K562 (cell line): ENCODE data around the gene TRMT2A. TPM values are rescaled to one million over a fixed set of nuclear protein-coding genes. Genes with fewer than 3 reads are reported as not detected.

Source experiments
- CCAR2 ChIP-seq: fragments of 200-400 bp; formaldehyde crosslinking; IDR thresholded peaks from 2 replicates; pipeline ENCODE4 v1.6.1; 2017; ENCODE audit warnings: mild to moderate bottlenecking, low read depth, low read length
- CEBPG ChIP-seq, 3 experiments: fragments of 200-800 bp in 1 of 3; sonication (Bioruptor generic) in 1 of 3; sonication (generic) in 1 of 3; formaldehyde crosslinking in 1 of 3; IDR thresholded peaks in 2 of 3; conservative IDR thresholded peaks in 1 of 3; 2 replicates each; pipeline versions ENCODE4 v1.6.1 to v1.8.0; 2016 to 2022; ENCODE audit warnings: missing compliant biosample characterization in 2 of 3, missing genetic modification characterization in 2 of 3, mild to moderate bottlenecking in 1 of 3, missing genetic modification reagents in 1 of 3
- CHD2 ChIP-seq: IDR thresholded peaks from 2 replicates; pipeline ENCODE4 v1.6.1; 2011; ENCODE audit warnings: low read depth, low read length
- HCFC1 ChIP-seq: IDR thresholded peaks from 2 replicates; pipeline ENCODE4 v1.6.1; 2012; ENCODE audit warnings: low read depth, low read length, improper control_type of control experiment
- IFI16 ChIP-seq: fragments of 250-450 bp; sonication (Bioruptor Pico); IDR thresholded peaks from 2 replicates; pipeline ENCODE4 v2.1.2; 2022; ENCODE audit warnings: mild to moderate bottlenecking, inconsistent platforms
- KDM5B ChIP-seq: fragments of 200-600 bp; sonication (generic); IDR thresholded peaks from 2 replicates; pipeline ENCODE4 v1.6.1; 2012; ENCODE audit warnings: low read depth, mild to moderate bottlenecking, moderate library complexity, low read length, control low read depth, inconsistent platforms; ENCODE audit not compliant: insufficient replicate concordance
- MAFF ChIP-seq: IDR thresholded peaks from 2 replicates; pipeline ENCODE4 v1.6.1; 2012; ENCODE audit warnings: low read length, improper control_type of control experiment
- MCM7 ChIP-seq, 2 experiments: fragments of 450-650 bp; IDR thresholded peaks; 2 replicates each; pipeline ENCODE4 v1.6.1; 2016 to 2018
- MECOM ChIP-seq: fragments of 250-450 bp; sonication (Bioruptor Pico); IDR thresholded peaks from 2 replicates; pipeline ENCODE4 v1.8.0; 2022; ENCODE audit warnings: inconsistent platforms
- MTA2 ChIP-seq: fragments of 450-650 bp; IDR thresholded peaks from 2 replicates; pipeline ENCODE4 v1.6.1; 2016; ENCODE audit warnings: low read depth
- NR2C1 ChIP-seq, 2 experiments: fragments of 450-650 bp; IDR thresholded peaks; 2 replicates each; pipeline ENCODE4 v1.6.1; 2017; ENCODE audit warnings: mild to moderate bottlenecking in 2 of 2, antibody characterized with exemption in 1 of 2, inconsistent platforms in 1 of 2, missing compliant biosample characterization in 1 of 2, missing genetic modification characterization in 1 of 2
- PML ChIP-seq: IDR thresholded peaks from 2 replicates; pipeline ENCODE4 v1.6.1; 2012; ENCODE audit warnings: low read length, inconsistent platforms
- RHOXF2B ChIP-seq: fragments of 250-450 bp; sonication (Bioruptor Pico); conservative IDR thresholded peaks from 2 replicates; pipeline ENCODE4 v1.5.1; 2021
- SAFB2 ChIP-seq: fragments of 200-400 bp; formaldehyde crosslinking; IDR thresholded peaks from 2 replicates; pipeline ENCODE4 v1.6.1; 2018; ENCODE audit warnings: borderline replicate concordance, low read length, low read depth, moderate library complexity; ENCODE audit not compliant: severe bottlenecking
- SPI1 ChIP-seq: IDR thresholded peaks from 2 replicates; pipeline ENCODE4 v1.6.1; 2011; ENCODE audit warnings: low read depth, low read length, control low read depth, borderline replicate concordance
- TGIF2 ChIP-seq: sonication (generic); formaldehyde crosslinking; IDR thresholded peaks from 2 replicates; pipeline ENCODE4 v1.8.1; 2022; ENCODE audit warnings: mild to moderate bottlenecking, missing genetic modification reagents, moderate library complexity
- ZBTB17 ChIP-seq: fragments of 450-650 bp; formaldehyde crosslinking; IDR thresholded peaks from 2 replicates; pipeline ENCODE4 v1.4.0; 2020; ENCODE audit warnings: mild to moderate bottlenecking
- ZBTB7A ChIP-seq: IDR thresholded peaks from 2 replicates; pipeline ENCODE4 v1.6.1; 2011; ENCODE audit warnings: low read depth, mild to moderate bottlenecking, low read length, moderate library complexity, borderline replicate concordance; ENCODE audit not compliant: control insufficient read depth
- ZFP36 ChIP-seq: fragments of 150-350 bp; IDR thresholded peaks from 2 replicates; pipeline ENCODE4 v1.6.1; 2018; ENCODE audit warnings: low read length, low read depth; ENCODE audit not compliant: partially characterized antibody
- ZNF77 ChIP-seq: fragments of 250-450 bp; sonication (Bioruptor Pico); IDR thresholded peaks from 2 replicates; pipeline ENCODE4 v1.5.0; 2020
- ZSCAN29 ChIP-seq: fragments of 450-650 bp; IDR thresholded peaks from 2 replicates; pipeline ENCODE4 v1.6.1; 2017
- polyA plus RNA-seq, 8 experiments: library from polyadenylated mRNA; depleted of rRNA in 4 of 8; stranded (reverse) in 5 of 8; unstranded in 3 of 8; fragments of >200 nt; fragmentation: Nextera tagmentation in 2 of 8; fragmentation: Illumina TruSeq in 1 of 8; extraction: Ambion mirVana in 2 of 8; extraction: Trizol in 1 of 8; gene quantifications; 2 replicates each; pipeline versions ENCODE4 v1.2.1 to v1.2.3, GENCODE V29; 2011 to 2014; ENCODE audit warnings: inconsistent platforms in 1 of 8, missing spikeins in 1 of 8
- total RNA-seq, 7 experiments: library from RNA; depleted of rRNA in 6 of 7; stranded (reverse); fragments of >200 nt in 6 of 7; fragmentation: Illumina TruSeq in 2 of 7; extraction: Trizol in 2 of 7; gene quantifications; 2 replicates each; pipeline versions ENCODE4 v1.2.1 to v1.2.3, GENCODE V29; 2011 to 2021; ENCODE audit warnings: low replicate concordance in 1 of 7
- TF ChIP-seq, protein P1 (sequence below): fragments of 250-450 bp; sonication (Bioruptor Pico); IDR thresholded peaks from 2 replicates; pipeline ENCODE4 v1.5.0; 2020; ENCODE audit warnings: mild to moderate bottlenecking
- TF ChIP-seq, protein P2 (sequence below): fragments of 450-650 bp; formaldehyde crosslinking; IDR thresholded peaks from 2 replicates; pipeline ENCODE4 v1.4.0; 2020; ENCODE audit warnings: mild to moderate bottlenecking
- TF ChIP-seq, protein P3 (sequence below): fragments of 450-650 bp; formaldehyde crosslinking; IDR thresholded peaks from 2 replicates; pipeline ENCODE4 v1.4.0; 2022; ENCODE audit warnings: missing genetic modification characterization
- TF ChIP-seq, protein P4 (sequence below): sonication (generic); formaldehyde crosslinking; IDR thresholded peaks from 2 replicates; pipeline ENCODE4 v1.8.0; 2023; ENCODE audit warnings: mild to moderate bottlenecking, missing genetic modification reagents

TRMT2A gene
- total and polyA plus RNA-seq, 9 of the 15 experiments (the other 6 are each of a cell fraction or from before 2014, with no cell fraction given), result 1.6 to 265 (median 140) TPM

DNA sequence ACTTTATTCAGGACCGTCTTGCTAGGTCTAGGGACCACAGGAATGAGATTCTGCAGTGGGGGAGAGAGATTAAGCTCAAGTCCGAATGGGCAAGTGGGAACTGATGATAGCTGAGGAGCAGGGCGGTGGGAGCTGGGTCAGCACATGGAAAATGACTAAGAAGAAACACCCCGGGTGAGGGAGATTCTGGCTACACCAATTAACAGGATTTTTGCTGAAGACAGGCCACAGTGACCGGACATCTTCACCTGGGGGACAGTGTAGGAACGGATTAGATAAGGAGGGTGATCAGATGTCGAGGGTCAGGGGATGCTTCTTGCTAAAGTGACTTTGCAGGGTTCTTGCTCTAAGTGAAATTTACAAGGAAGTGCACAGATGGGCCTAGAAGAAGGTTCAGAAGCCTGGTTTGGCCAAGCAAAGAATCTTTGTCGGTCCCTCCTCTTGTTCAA lies 45.5 kb downstream of the TRMT2A start (continued):
- TF ChIP-seq, protein P1, sequence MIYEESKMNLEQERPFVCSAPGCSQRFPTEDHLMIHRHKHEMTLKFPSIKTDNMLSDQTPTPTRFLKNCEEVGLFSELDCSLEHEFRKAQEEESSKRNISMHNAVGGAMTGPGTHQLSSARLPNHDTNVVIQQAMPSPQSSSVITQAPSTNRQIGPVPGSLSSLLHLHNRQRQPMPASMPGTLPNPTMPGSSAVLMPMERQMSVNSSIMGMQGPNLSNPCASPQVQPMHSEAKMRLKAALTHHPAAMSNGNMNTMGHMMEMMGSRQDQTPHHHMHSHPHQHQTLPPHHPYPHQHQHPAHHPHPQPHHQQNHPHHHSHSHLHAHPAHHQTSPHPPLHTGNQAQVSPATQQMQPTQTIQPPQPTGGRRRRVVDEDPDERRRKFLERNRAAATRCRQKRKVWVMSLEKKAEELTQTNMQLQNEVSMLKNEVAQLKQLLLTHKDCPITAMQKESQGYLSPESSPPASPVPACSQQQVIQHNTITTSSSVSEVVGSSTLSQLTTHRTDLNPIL (CRISPR knock-in tag), result peak; percentile 13; the same call in 1 of the 2 replicates
- TF ChIP-seq, protein P2, sequence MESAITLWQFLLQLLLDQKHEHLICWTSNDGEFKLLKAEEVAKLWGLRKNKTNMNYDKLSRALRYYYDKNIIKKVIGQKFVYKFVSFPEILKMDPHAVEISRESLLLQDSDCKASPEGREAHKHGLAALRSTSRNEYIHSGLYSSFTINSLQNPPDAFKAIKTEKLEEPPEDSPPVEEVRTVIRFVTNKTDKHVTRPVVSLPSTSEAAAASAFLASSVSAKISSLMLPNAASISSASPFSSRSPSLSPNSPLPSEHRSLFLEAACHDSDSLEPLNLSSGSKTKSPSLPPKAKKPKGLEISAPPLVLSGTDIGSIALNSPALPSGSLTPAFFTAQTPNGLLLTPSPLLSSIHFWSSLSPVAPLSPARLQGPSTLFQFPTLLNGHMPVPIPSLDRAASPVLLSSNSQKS (CRISPR knock-in tag), result 0 out of 2 replicates have a peak, but pooled peaks have one; percentile 67
- TF ChIP-seq ZBTB7A, result peak; percentile 34; the same call in 1 of the 2 replicates
- peak; percentile 78; the same call in 1 of the 2 replicates for TF ChIP-seq SPI1
- TF ChIP-seq TGIF2, result no peak
- no peak for TF ChIP-seq CHD2
- 0 out of 2 replicates have a peak, but pooled peaks have one; percentile 7 for TF ChIP-seq HCFC1
- peak; percentile 30; the same call in 1 of the 2 replicates for TF ChIP-seq MAFF
- no peak for TF ChIP-seq SAFB2
- TF ChIP-seq, protein P3, sequence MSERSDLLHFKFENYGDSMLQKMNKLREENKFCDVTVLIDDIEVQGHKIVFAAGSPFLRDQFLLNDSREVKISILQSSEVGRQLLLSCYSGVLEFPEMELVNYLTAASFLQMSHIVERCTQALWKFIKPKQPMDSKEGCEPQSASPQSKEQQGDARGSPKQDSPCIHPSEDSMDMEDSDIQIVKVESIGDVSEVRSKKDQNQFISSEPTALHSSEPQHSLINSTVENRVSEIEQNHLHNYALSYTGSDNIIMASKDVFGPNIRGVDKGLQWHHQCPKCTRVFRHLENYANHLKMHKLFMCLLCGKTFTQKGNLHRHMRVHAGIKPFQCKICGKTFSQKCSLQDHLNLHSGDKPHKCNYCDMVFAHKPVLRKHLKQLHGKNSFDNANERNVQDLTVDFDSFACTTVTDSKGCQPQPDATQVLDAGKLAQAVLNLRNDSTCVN (CRISPR knock-in tag), result peak; percentile 79; the same call in 1 of the 2 replicates
- peak; percentile 43; the same call in 1 of the 2 replicates for TF ChIP-seq PML
- TF ChIP-seq KDM5B, result peak; percentile 30
- TF ChIP-seq RHOXF2B (CRISPR knock-in tag), result peak; percentile 71; the same call in 1 of the 2 replicates
- TF ChIP-seq, protein P4, sequence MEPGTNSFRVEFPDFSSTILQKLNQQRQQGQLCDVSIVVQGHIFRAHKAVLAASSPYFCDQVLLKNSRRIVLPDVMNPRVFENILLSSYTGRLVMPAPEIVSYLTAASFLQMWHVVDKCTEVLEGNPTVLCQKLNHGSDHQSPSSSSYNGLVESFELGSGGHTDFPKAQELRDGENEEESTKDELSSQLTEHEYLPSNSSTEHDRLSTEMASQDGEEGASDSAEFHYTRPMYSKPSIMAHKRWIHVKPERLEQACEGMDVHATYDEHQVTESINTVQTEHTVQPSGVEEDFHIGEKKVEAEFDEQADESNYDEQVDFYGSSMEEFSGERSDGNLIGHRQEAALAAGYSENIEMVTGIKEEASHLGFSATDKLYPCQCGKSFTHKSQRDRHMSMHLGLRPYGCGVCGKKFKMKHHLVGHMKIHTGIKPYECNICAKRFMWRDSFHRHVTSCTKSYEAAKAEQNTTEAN (CRISPR knock-in tag), result no peak
- TF ChIP-seq CEBPG (CRISPR knock-in tag; IDR thresholded peaks at IDR 0.05), result no peak
- no peak for TF ChIP-seq CEBPG (tag; conservative IDR thresholded peaks at IDR 0.05 in 1 of 2, IDR thresholded peaks at IDR 0.05 in 1 of 2)
- TF ChIP-seq MECOM (CRISPR knock-in tag), result peak; percentile 88
- TF ChIP-seq NR2C1 (IDR thresholded peaks at IDR 0.05), result no peak
- peak; percentile 75; the same call in 1 of the 2 replicates for TF ChIP-seq NR2C1 (tag; IDR thresholded peaks at IDR 0.05)
- TF ChIP-seq ZNF77 (CRISPR knock-in tag), result no peak
- TF ChIP-seq ZBTB17 (CRISPR knock-in tag), result 0 out of 2 replicates have a peak, but pooled peaks have one; percentile 28
- no peak for TF ChIP-seq ZSCAN29
- no peak for TF ChIP-seq MTA2
- 0 out of 2 replicates have a peak, but pooled peaks have one; percentile 54 for TF ChIP-seq IFI16 (CRISPR knock-in tag)
- no peak for TF ChIP-seq ZFP36
- TF ChIP-seq CCAR2, result no peak
- no peak for TF ChIP-seq MCM7 (IDR thresholded peaks at IDR 0.05)
